Activated T-cell treated with anti-CD3 and anti-CD28 coated beads, Interleukin-2, amount 50 U/mL, for 4 hours (primary cell): ENCODE data around the gene QTRT2. TPM values are rescaled to one million over a fixed set of nuclear protein-coding genes. Genes with fewer than 3 reads are reported as not detected.

ENCODE experiments used
- ATAC-seq, 2 donors: fragments of 200-7000 bp; cut with Tn5 transposase; one replicate each; pipeline ENCODE4 v1.10.0; 2021
- DNase-seq: peaks from one replicate; pipeline ENCODE4 v3.0.0-alpha.2; 2020
- H3K27me3 Mint-ChIP-seq: one replicate; pipeline ENCODE4 v1.8.0; 2021; ENCODE audit warnings: low read depth, mixed read lengths
- H3K36me3 Mint-ChIP-seq: one replicate; pipeline ENCODE4 v1.8.0; 2022; ENCODE audit warnings: mixed read lengths; ENCODE audit not compliant: insufficient read depth
- H3K4me1 Mint-ChIP-seq: one replicate; pipeline ENCODE4 v1.8.0; 2021; ENCODE audit warnings: low read depth, mixed read lengths
- H3K4me3 Mint-ChIP-seq: one replicate; pipeline ENCODE4 v1.8.0; 2021; ENCODE audit warnings: mild to moderate bottlenecking, moderate library complexity, mixed read lengths
- H3K9me3 Mint-ChIP-seq: one replicate; pipeline ENCODE4 v1.8.0; 2021; ENCODE audit warnings: mixed read lengths
- total RNA-seq, 3 donors: library from RNA; stranded (reverse); gene quantifications; one replicate each; pipeline ENCODE4 v1.2.1, GENCODE V29; 2021

QTRT2 gene
- total RNA-seq, 3 donors from 2014 or later, result 49.8 to 56.4 (median 54.0) TPM

GRCh38 chr3:114122027-114122709 is 65.6 kb downstream of the QTRT2 start:
- Mint-ChIP-seq H3K36me3 (no peaks in the 10 kb centered on the region), H3K27me3 (peaks cover 9% of the 10 kb centered on the region), H3K9me3 (no peaks in the 10 kb centered on the region), H3K4me1 (no peaks in the 10 kb centered on the region), H3K4me3 (no peak overlapping the region)
- DNase-seq (no peak), ATAC-seq (peak in 1 of 2 donors; percentile 14)

GRCh38 chr3:114126461-114126860 is 69.9 kb downstream of the QTRT2 start:
- DNase-seq (no peak), ATAC-seq (no peak)
- no peaks in the 10 kb centered on the region for H3K9me3 Mint-ChIP-seq
- no peak overlapping the region for H3K4me3 Mint-ChIP-seq
- no peaks in the 10 kb centered on the region for H3K4me1 Mint-ChIP-seq
- H3K27me3 Mint-ChIP-seq, result peaks cover 9% of the 10 kb centered on the region
- no peaks in the 10 kb centered on the region for H3K36me3 Mint-ChIP-seq

- Mint-ChIP-seq H3K4me3 (no peak overlapping the region), H3K27me3 (peaks cover 9% of the 10 kb centered on the region), H3K4me1 (no peaks in the 10 kb centered on the region), H3K9me3 (no peaks in the 10 kb centered on the region), H3K36me3 (no peaks in the 10 kb centered on the region)
- no peak for DNase-seq
- no peak for ATAC-seq
Observed at GRCh38 chr3:114127517-114127916, 71.0 kb downstream of the QTRT2 start.

- Mint-ChIP-seq H3K4me1 (no peaks in the 10 kb centered on the region), H3K27me3 (peaks cover 7% of the 10 kb centered on the region), H3K4me3 (no peak overlapping the region), H3K9me3 (no peaks in the 10 kb centered on the region), H3K36me3 (no peaks in the 10 kb centered on the region)
- ATAC-seq (peak; percentile 71 to 74), DNase-seq (no peak)
Observed at GRCh38 chr3:114128231-114128630, 71.7 kb downstream of the QTRT2 start.

- no peak for DNase-seq
- no peaks in the 10 kb centered on the region for H3K36me3 Mint-ChIP-seq
- no peaks in the 10 kb centered on the region for H3K4me1 Mint-ChIP-seq
- no peak overlapping the region for H3K4me3 Mint-ChIP-seq
- ATAC-seq, result no peak
- peaks cover under 1% of the 10 kb centered on the region for H3K27me3 Mint-ChIP-seq
- no peaks in the 10 kb centered on the region for H3K9me3 Mint-ChIP-seq
Observed at GRCh38 chr3:114128826-114129225, 72.3 kb downstream of the QTRT2 start.

- Mint-ChIP-seq H3K27me3 (no peaks in the 10 kb centered on the region), H3K9me3 (no peaks in the 10 kb centered on the region)
- ATAC-seq, result no peak
Observed at GRCh38 chr3:114132500-114132899, 76.0 kb downstream of the QTRT2 start.

GRCh38 chr3:114133947-114134346 is 77.4 kb downstream of the QTRT2 start:
- no peaks in the 10 kb centered on the region for H3K27me3 Mint-ChIP-seq
- DNase-seq (no peak), ATAC-seq (no peak)
- H3K36me3 Mint-ChIP-seq, result no peaks in the 10 kb centered on the region
- no peak overlapping the region for H3K4me3 Mint-ChIP-seq
- no peaks in the 10 kb centered on the region for H3K9me3 Mint-ChIP-seq
- no peaks in the 10 kb centered on the region for H3K4me1 Mint-ChIP-seq

More at GRCh38 chr3:114132500-114132899, 76.0 kb downstream of the QTRT2 start:
- DNase-seq, result no peak
- H3K4me3 Mint-ChIP-seq, result no peak overlapping the region
- H3K36me3 Mint-ChIP-seq, result no peaks in the 10 kb centered on the region
- H3K4me1 Mint-ChIP-seq, result no peaks in the 10 kb centered on the region

Other genes starting within 250 kb of the QTRT2 start
- not detected for gene GRAMD1C, start 217.9 kb upstream of the QTRT2 start, total RNA-seq
- gene ZDHHC23, start 108.7 kb upstream of the QTRT2 start, total RNA-seq, result 1 to 10 TPM; 2.8 to 3.9 (median 3.8) TPM
- gene CCDC191, start 211 bp upstream of the QTRT2 start, total RNA-seq, result 1 to 10 TPM in 1 of 3 donors, under 1 TPM in 2; 0.46 to 1.5 (median 0.53) TPM
- gene DRD3, start 122.3 kb downstream of the QTRT2 start, total RNA-seq, result not detected
- under 1 TPM in 2 of 3 donors, not detected in 1; 0.22 to 0.29 TPM for gene ZNF80, start 180.8 kb downstream of the QTRT2 start, total RNA-seq
- gene TIGIT, start 237.3 kb downstream of the QTRT2 start, total RNA-seq, result 10 to 100 TPM; 16.7 to 22.6 (median 20.9) TPM